Hematopoietic multipotent progenitor cell (in vitro differentiated cells): ENCODE results near the gene SLC16A13. TPM values are rescaled to one million over a fixed set of nuclear protein-coding genes. Genes with fewer than 3 reads are reported as not detected.

Experiments
- DNase-seq, 3 donors: peaks; one replicate each; pipeline ENCODE4 v3.0.0-alpha.2; 2011 to 2015; ENCODE audit warnings: low read depth in 2 of 3, low spot score in 2 of 3
- total RNA-seq: library from RNA; depleted of rRNA; stranded (reverse); fragments of >200 nt; gene quantifications from one replicate; pipeline ENCODE4 v1.2.3, GENCODE V29; 2012

SLC16A13 gene
- total RNA-seq, 1 donor = 3.0 TPM

- DNase-seq = no peak
These were observed 23.9 kb upstream of the SLC16A13 start for GRCh38 chr17:7011942-7012254.

GRCh38 chr17:7014261-7014994, 21.4 kb upstream of the SLC16A13 start:
- DNase-seq = peak; percentile 93 to 99 (median 99)

- peak; percentile 71 to 85 (median 83) for DNase-seq
These were observed 20.5 kb upstream of the SLC16A13 start for GRCh38 chr17:7014995-7015958.

DNA sequence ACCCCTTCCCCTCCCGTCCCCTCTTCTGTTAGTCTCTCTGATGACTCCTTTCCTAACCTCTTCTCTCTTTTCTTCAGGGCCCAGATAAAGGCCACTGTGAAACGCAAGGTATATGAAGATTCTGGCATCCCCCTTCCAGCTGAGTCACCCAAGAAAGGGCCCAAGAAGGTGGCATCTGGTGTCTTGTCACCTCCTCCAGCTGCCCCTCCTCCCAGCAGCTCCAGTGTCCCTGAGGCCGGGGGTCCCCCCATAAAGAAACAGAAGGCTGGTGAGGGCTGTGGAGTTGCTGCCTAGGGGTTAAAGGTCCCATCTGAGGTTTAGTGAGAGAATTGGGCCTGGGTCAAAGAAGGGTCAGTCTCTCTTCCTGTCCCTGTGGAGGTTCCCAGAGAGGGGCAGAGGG, 19.4 kb upstream of the SLC16A13 start:
- no peak for DNase-seq

DNA sequence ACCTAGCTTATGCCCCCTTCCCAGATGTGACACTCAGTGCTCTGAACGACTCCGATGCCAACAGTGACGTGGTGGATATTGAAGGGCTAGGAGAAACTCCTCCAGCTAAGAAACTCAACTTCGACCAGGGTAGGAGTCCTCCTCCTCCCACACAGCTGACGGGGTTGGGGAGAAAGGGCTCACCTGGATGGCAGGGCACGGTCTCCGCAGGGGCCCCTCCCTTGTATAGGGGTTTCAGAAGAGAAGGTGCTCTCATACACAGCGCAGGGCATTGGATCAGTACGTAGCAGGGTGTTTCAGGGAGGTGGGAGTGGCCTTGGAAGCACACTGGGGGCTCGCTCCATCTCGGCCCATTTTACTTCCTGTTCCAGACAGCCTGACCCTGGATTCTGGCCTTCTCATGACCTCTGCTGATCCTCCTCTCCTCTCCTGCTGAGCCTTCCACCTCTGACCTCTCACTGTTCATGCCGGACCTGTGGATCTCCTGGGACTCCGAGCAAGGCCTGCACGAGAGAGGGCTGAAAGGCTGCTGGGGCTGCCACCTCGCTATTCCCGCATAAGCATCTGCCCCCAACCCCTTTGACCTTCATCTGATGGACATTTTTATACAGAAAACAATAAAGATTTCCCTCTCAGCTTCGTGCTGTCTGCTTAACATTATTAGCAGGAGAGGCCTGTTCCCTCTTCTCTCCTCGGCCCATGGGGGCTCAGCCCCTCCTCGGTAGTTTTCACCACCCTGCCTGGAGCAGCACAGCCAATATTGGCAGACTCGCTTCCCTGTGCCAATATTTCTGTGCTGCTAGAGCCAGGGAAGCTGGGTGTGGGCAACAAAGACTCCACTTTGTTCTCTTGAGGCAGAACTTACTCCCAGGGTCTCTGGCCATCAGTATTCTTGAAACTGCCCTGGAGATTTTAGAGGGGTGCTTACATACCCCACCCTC, 18.7 kb upstream of the SLC16A13 start:
- DNase-seq = no peak

DNA sequence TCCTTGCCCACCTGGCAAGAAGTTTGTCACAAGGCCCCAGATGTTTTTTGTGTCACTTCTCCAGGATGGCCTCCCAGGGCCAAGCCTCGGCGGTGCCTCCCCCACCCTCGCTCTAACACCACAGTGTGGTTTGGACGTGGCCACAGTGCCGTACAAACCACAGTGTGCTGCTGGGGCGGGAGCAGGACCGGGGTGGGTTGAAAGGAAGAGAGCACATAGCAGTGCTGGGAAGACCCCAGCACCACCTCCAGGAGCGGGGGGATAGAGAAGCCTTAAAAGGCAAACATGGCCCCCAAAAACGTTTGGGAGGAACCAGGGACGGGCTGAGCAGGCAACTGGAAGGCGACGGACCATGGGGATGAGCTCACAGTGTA, 18.0 kb upstream of the SLC16A13 start:
- no peak for DNase-seq

DNA sequence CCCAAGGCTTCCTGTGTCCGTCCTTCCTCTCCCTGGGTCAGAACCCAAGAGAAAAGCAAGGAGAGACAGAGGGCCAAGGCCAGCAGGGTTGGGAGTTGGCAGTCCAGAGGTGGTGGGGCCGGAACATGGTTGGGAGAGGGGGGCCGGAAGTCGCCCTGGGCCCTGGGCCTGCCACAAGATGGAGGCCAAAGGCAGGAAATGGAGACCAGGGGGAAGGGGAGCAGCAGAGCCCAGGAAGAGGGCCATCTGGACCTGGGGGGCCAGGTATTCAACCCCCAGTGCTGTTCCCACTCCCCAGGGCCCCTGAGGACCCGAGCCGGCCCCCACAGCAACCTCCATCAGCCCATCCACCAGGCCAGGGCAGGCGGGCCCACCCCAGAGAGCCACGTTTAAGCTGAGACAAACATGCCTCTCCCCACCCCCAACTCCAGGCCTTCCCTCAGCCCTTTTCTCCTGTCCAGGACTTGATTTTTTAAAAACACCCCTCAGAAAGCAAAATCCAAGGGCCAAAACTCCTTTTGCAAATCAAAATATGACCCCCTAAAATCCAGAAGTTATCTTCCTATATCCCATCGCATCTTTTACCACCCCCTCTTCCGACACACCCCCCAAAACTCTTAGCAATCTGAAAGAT, 17.4 kb upstream of the SLC16A13 start:
- DNase-seq = no peak

DNA sequence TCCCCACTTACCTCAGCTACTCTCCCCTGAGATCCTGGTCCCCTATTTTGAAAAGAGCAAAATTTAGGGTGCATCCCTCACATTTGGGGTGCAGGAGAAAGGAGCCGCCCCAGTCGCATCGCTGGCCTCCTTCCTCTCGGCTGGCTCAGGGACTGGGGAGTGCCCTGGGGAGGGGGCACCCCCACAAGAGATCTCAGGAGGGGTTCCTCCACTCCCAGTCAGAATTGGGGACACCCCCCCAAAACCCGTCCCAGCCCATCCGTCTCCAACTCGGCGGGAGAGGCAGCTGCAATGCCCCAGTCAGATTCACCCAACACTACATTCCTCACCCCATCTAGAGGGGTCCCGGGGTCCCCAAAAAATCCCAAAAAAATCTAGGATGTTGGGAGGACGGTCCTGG, 16.4 kb upstream of the SLC16A13 start:
- DNase-seq = no peak

DNA sequence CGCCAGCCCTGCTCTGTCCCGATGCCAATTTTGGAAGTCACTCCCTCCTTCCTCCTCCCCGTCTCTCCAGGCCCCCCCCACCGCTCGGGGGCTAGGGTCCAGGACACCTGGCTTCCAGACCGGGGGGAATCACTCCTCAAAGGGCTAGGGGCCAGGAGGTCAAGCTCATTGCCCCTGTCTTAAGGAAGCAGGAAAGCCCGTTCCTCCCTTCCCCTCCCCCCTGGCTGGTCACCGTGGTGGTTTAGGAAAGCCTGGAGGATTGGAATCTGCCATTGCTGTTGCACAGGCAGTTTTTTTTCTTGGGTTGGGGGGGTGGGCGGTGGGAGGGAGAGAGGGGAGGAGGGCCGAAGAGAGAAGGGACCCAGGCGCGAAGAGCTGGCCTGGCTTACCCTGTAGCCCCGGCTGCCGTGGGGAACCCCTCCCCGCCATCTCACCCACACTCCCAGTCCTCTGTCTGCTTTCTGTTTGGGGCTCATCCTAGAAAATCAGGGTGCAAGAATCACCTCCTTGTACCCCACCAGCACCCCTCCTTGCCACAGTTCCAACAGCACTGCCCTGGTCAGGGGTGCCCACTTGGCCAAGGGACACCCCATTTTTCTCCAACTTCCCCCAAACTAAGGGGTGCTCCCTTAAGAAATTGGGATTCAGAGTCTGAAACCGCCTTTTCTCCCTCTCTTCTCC, 15.8 kb upstream of the SLC16A13 start:
- DNase-seq = no peak

GRCh38 chr17:7020894-7021664, 14.7 kb upstream of the SLC16A13 start:
- DNase-seq = no peak

DNA sequence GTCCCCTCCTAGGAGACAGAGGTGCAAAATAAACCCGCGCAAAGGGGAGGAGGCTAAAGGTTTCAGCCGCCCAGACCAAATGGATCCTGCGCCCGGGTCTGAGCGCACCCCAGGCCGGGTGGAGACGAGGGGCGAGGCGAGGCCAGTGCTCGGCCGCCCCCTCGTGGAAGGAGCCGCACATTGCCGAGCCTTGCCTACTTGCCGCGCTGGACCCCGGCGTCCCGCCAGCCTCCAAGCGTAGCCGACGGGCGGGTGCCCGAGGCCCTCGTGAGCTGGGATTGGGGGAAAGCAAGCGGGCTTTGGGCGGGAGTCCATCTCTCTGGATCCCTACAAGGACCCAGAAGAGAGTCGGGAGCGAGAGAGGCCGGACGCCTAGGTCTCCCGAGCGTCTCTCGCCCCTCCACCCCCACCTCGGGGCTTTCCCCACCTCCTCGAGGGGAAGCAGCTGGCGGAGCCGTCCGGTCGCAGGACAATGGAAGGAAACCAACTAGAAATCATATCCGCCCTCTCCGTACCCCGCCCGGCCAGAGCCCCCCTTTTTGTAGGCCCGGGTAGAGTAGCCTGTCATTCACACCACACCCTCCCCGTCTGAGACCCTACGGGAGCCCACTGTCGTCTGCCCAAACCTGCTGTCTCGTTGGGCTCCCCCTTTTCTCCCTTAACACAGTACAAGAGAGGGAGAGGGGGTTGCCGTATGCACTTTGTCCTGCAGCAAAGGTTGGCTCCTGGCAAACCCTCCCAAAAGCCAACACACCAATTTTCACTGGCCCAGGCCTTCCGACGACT, 13.6 kb upstream of the SLC16A13 start:
- DNase-seq = peak; percentile 73 to 94 (median 89)

GRCh38 chr17:7022781-7023571, 12.8 kb upstream of the SLC16A13 start, which contains the start of gene BCL6B:
TSS of gene BCL6B (plus strand) at chr17:7023050. CDS start at chr17:7023672, 622 bp downstream.
- peak in 2 of 3 donors; percentile 51 to 76 for DNase-seq

- DNase-seq = peak; percentile 92 to 94 (median 94)
These were observed 12.0 kb upstream of the SLC16A13 start for GRCh38 chr17:7023576-7024401.

GRCh38 chr17:7024402-7024785, 11.4 kb upstream of the SLC16A13 start:
- DNase-seq = no peak

GRCh38 chr17:7025245-7025644, 10.6 kb upstream of the SLC16A13 start:
- no peak for DNase-seq

GRCh38 chr17:7026471-7027115, 9.2 kb upstream of the SLC16A13 start:
- DNase-seq = no peak
